ENCODE results near the gene CD2AP.
"Not testable (repeated sequence)": the region's sequence is repeated elsewhere in the genome, so short reads cannot be mapped to it uniquely, and the experiment has no call there.

CD2AP gene

DNA sequence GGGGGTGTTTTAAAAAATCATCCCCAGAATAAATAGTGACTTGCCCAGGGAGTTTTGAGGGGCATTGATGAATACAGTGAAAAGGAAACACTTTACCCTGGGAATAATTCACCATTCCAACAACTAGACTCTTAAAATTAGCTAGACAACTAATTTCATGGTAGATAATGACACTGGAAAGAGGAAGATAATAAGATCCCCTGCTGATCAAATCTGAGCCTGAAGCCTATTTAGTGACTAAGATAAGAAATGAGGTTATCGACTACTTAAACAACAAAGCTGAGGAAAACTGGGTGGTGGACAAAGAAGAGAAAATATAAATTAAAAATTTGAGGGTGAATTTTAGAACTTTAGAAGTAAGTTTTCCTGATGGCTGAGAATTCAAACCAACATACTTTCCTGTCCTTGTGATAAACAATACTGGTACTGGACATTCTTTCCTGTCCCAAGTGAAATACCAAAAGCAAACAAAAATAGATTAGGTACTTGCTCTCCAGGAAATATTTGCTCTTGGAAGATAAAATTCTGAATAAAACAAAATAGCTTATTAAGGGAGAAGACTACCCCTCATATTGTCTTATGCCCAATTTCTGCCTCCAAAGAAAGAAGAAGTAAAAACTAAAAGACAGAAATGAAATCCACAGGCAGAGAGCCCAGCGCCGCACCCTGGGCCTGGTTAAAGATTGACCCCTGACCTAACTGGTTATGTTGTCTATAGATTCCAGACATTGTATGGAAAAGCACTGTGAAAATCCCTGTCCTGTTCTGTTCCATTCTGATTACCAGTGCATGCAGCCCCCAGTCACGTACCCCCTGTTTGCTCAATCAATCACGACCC is 156.8 kb downstream of the CD2AP start:
- Histone ChIP-seq H3K27ac (ENCODE audit: low read length) (no peak overlapping the region), H3K79me2 (ENCODE audit: low read length) (no peaks in the 10 kb centered on the region), H2AFZ (ENCODE audit: low read length) (no peak overlapping the region), H3K36me3 (replicated peaks; ENCODE audit: insufficient read depth, low read length) (no peaks in the 10 kb centered on the region), H3K9me3 (replicated peaks; ENCODE audit: insufficient read depth, low read length) (no peaks in the 10 kb centered on the region), H3K4me2 (ENCODE audit: low read depth, low read length) (no peak overlapping the region), H4K20me1 (ENCODE audit: insufficient read depth, low read length) (no peaks in the 10 kb centered on the region), H3K27me3 (replicated peaks; ENCODE audit: insufficient read depth, low read length) (no peaks in the 10 kb centered on the region), H3K9me2 (replicated peaks; ENCODE audit: insufficient read depth, low read length) (no peaks in the 10 kb centered on the region), H3K4me1 (ENCODE audit: low read length) (no peaks in the 10 kb centered on the region), H3K9ac (ENCODE audit: low read length) (no peak overlapping the region), H3F3A (ENCODE audit: insufficient read depth, low read length) (no peaks in the 10 kb centered on the region), H3K4me3 (ENCODE audit: low read length) (no peak overlapping the region)
- TF ChIP-seq EZH2 (optimal IDR thresholded peaks at IDR 0.05; ENCODE audit: low read depth, low read length) (no peak), EZH2phosphoT487 (IDR thresholded peaks at IDR 0.05; ENCODE audit: low read length) (no peak)
- TF ChIP-seq, protein P1, sequence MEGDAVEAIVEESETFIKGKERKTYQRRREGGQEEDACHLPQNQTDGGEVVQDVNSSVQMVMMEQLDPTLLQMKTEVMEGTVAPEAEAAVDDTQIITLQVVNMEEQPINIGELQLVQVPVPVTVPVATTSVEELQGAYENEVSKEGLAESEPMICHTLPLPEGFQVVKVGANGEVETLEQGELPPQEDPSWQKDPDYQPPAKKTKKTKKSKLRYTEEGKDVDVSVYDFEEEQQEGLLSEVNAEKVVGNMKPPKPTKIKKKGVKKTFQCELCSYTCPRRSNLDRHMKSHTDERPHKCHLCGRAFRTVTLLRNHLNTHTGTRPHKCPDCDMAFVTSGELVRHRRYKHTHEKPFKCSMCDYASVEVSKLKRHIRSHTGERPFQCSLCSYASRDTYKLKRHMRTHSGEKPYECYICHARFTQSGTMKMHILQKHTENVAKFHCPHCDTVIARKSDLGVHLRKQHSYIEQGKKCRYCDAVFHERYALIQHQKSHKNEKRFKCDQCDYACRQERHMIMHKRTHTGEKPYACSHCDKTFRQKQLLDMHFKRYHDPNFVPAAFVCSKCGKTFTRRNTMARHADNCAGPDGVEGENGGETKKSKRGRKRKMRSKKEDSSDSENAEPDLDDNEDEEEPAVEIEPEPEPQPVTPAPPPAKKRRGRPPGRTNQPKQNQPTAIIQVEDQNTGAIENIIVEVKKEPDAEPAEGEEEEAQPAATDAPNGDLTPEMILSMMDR (IDR thresholded peaks at IDR 0.05; ENCODE audit: low read length) = no peak
- no peak for DNase-seq

DNA sequence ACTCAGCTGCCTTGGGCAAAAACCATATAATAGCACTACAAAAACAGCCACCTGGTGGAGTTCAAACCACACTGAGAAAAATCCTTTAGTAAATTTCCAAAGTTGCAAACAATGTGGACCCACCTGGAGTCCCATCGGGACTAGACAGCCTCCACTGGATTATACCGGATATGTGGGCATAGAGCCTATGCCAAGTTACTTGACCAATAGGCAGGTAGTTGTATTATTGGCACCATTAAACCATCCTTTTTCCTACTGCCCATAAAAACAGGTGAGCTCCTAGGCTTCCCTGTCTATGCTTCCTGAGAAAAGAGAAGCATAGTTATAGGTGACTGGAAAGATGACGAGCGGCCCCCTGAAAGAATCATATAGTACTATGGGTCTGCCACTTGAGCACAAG is 169.1 kb downstream of the CD2AP start:
- no peak for DNase-seq
- Histone ChIP-seq H3K36me3 (replicated peaks; ENCODE audit: insufficient read depth, low read length) (no peaks in the 10 kb centered on the region), H3K4me2 (ENCODE audit: low read depth, low read length) (no peak overlapping the region), H3K79me2 (ENCODE audit: low read length) (no peaks in the 10 kb centered on the region), H3K9me3 (replicated peaks; ENCODE audit: insufficient read depth, low read length) (no peaks in the 10 kb centered on the region), H4K20me1 (ENCODE audit: insufficient read depth, low read length) (no peaks in the 10 kb centered on the region), H3K4me3 (ENCODE audit: low read length) (no peak overlapping the region), H3K9me2 (replicated peaks; ENCODE audit: insufficient read depth, low read length) (no peaks in the 10 kb centered on the region), H3K27me3 (replicated peaks; ENCODE audit: insufficient read depth, low read length) (no peaks in the 10 kb centered on the region), H3K27ac (ENCODE audit: low read length) (no peak overlapping the region), H2AFZ (ENCODE audit: low read length) (no peak overlapping the region), H3K4me1 (ENCODE audit: low read length) (no peaks in the 10 kb centered on the region), H3F3A (ENCODE audit: insufficient read depth, low read length) (no peaks in the 10 kb centered on the region), H3K9ac (ENCODE audit: low read length) (no peak overlapping the region)
- no peak for TF ChIP-seq EZH2 (optimal IDR thresholded peaks at IDR 0.05; ENCODE audit: low read depth, low read length)
- TF ChIP-seq EZH2phosphoT487 (IDR thresholded peaks at IDR 0.05; ENCODE audit: low read length) = no peak
- TF ChIP-seq, protein P1 (IDR thresholded peaks at IDR 0.05; ENCODE audit: low read length) = no peak

DNA sequence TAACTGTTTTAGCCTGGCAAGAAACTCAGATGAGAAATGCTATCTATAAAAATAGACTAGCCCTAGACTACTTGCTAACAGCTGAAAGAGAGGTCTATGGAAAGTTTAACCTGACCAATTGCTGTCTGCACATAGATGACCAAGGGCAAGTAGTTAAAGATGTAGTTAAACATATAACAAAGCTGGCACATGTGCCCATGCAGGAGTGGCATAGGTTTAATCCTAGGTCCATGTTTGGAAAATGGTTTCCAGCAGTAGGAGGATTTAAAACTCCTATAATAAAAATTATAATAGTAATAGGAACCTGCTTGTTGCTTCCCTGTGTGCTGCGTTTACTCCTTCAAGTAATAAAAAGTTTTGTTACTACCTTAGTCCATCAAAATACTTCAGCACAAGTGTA is 169.6 kb downstream of the CD2AP start:
- H3K4me3 ChIP-seq (ENCODE audit: low read length) = no peak overlapping the region
- H4K20me1 ChIP-seq (ENCODE audit: insufficient read depth, low read length) = no peaks in the 10 kb centered on the region
- H3K9me2 ChIP-seq (replicated peaks; ENCODE audit: insufficient read depth, low read length) = no peaks in the 10 kb centered on the region
- no peaks in the 10 kb centered on the region for H3K4me1 ChIP-seq (ENCODE audit: low read length)
- H3K9me3 ChIP-seq (replicated peaks; ENCODE audit: insufficient read depth, low read length) = no peaks in the 10 kb centered on the region
- H3K27ac ChIP-seq (ENCODE audit: low read length) = no peak overlapping the region
- H3K27me3 ChIP-seq (replicated peaks; ENCODE audit: insufficient read depth, low read length) = no peaks in the 10 kb centered on the region
- no peaks in the 10 kb centered on the region for H3K79me2 ChIP-seq (ENCODE audit: low read length)
- TF ChIP-seq EZH2 (optimal IDR thresholded peaks at IDR 0.05; ENCODE audit: low read depth, low read length) (no peak), EZH2phosphoT487 (IDR thresholded peaks at IDR 0.05; ENCODE audit: low read length) (no peak)
- TF ChIP-seq, protein P1 (IDR thresholded peaks at IDR 0.05; ENCODE audit: low read length) = no peak
- no peak for DNase-seq
- H2AFZ ChIP-seq (ENCODE audit: low read length) = no peak overlapping the region
- H3K9ac ChIP-seq (ENCODE audit: low read length) = no peak overlapping the region
- no peaks in the 10 kb centered on the region for H3F3A ChIP-seq (ENCODE audit: insufficient read depth, low read length)
- no peaks in the 10 kb centered on the region for H3K36me3 ChIP-seq (replicated peaks; ENCODE audit: insufficient read depth, low read length)
- H3K4me2 ChIP-seq (ENCODE audit: low read depth, low read length) = no peak overlapping the region

DNA sequence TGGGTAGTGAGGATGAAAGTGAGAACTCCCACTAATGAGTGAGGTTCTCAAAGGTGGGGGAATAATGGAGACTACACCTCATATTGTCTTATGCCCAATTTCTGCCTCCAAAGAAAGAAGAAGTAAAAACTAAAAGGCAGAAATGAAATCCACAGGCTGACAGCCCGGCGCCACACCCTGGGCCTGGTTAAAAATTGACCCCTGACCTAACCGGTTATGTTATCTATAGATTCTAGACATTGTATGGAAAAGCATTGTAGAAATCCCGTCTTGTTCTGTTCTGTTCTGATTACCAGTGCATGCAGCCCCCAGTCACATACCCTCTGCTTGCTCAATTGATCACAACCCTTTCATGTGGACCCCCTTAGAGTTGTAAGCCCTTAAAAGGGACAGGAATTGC is 170.0 kb downstream of the CD2AP start:
- not testable (repeated sequence) for H3K9me3 ChIP-seq (replicated peaks; ENCODE audit: insufficient read depth, low read length); H3F3A ChIP-seq (ENCODE audit: insufficient read depth, low read length); H3K27ac ChIP-seq (ENCODE audit: low read length); H3K9me2 ChIP-seq (replicated peaks; ENCODE audit: insufficient read depth, low read length); H4K20me1 ChIP-seq (ENCODE audit: insufficient read depth, low read length); DNase-seq; H2AFZ ChIP-seq (ENCODE audit: low read length); H3K36me3 ChIP-seq (replicated peaks; ENCODE audit: insufficient read depth, low read length); H3K79me2 ChIP-seq (ENCODE audit: low read length); H3K4me2 ChIP-seq (ENCODE audit: low read depth, low read length); H3K4me3 ChIP-seq (ENCODE audit: low read length); H3K9ac ChIP-seq (ENCODE audit: low read length); H3K27me3 ChIP-seq (replicated peaks; ENCODE audit: insufficient read depth, low read length); H3K4me1 ChIP-seq (ENCODE audit: low read length)
